B cell (primary cell): Measurements from ENCODE around the gene HSD11B2.

Experiments used
- EZH2 ChIP-seq: IDR thresholded peaks from 2 replicates; pipeline ENCODE4 v1.6.1; 2012; ENCODE audit warnings: borderline replicate concordance, low read depth, mild to moderate bottlenecking, moderate library complexity, low read length; ENCODE audit not compliant: insufficient read depth, poor library complexity, severe bottlenecking
- TF ChIP-seq, protein P1 (sequence below): fragments of 200-600 bp; IDR thresholded peaks from one replicate; pipeline ENCODE4 v1.8.0; 2022; ENCODE audit warnings: antibody characterized with exemption, mild to moderate bottlenecking

DNA sequence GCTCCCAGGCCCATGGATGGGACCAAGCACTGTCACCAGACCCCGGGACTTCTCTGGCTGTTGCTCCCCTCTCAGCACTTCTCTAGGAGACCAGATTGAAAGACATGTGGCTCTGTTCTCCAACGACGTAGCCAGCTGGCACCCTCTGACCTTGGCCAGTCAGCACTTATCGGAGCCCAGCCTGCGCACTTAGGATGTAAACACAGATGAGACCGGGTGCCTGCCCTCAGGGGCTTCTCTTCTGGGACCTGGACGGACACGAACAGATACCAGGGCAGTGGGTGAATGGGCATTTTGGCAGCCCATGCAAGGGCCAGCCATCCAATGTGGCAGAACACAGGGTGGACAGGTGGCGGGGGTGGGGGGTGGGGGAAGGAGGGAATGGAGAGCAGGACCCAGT lies 21.3 kb upstream of the HSD11B2 start:
- TF ChIP-seq, protein P1, sequence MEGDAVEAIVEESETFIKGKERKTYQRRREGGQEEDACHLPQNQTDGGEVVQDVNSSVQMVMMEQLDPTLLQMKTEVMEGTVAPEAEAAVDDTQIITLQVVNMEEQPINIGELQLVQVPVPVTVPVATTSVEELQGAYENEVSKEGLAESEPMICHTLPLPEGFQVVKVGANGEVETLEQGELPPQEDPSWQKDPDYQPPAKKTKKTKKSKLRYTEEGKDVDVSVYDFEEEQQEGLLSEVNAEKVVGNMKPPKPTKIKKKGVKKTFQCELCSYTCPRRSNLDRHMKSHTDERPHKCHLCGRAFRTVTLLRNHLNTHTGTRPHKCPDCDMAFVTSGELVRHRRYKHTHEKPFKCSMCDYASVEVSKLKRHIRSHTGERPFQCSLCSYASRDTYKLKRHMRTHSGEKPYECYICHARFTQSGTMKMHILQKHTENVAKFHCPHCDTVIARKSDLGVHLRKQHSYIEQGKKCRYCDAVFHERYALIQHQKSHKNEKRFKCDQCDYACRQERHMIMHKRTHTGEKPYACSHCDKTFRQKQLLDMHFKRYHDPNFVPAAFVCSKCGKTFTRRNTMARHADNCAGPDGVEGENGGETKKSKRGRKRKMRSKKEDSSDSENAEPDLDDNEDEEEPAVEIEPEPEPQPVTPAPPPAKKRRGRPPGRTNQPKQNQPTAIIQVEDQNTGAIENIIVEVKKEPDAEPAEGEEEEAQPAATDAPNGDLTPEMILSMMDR, result no peak
- no peak for TF ChIP-seq EZH2
